ENCODE measurements around the gene GAS7.

Gene GAS7

GRCh38 chr17:9958586-9959281, 239.7 kb downstream of the GAS7 start:
- no peak overlapping the region for H3K4me3 ChIP-seq (replicated peaks; ENCODE audit: low read depth, low read length)
- DNase-seq (ENCODE audit: low read depth) = no peak
- no peak for TF ChIP-seq CTCF (IDR thresholded peaks at IDR 0.05; ENCODE audit: low read length, missing control alignments)

GRCh38 chr17:9957244-9957643, 241.2 kb downstream of the GAS7 start:
- no peak for DNase-seq (ENCODE audit: low read depth)
- H3K4me3 ChIP-seq (replicated peaks; ENCODE audit: low read depth, low read length) = no peak overlapping the region
- TF ChIP-seq CTCF (IDR thresholded peaks at IDR 0.05; ENCODE audit: low read length, missing control alignments) = no peak

GRCh38 chr17:9956474-9957131, 241.8 kb downstream of the GAS7 start:
- DNase-seq (ENCODE audit: low read depth) = no peak
- no peak overlapping the region for H3K4me3 ChIP-seq (replicated peaks; ENCODE audit: low read depth, low read length)
- no peak for TF ChIP-seq CTCF (IDR thresholded peaks at IDR 0.05; ENCODE audit: low read length, missing control alignments)

GRCh38 chr17:9953492-9953891, 244.9 kb downstream of the GAS7 start:
- TF ChIP-seq CTCF (IDR thresholded peaks at IDR 0.05; ENCODE audit: low read length, missing control alignments) = no peak

GRCh38 chr17:9951803-9952202, 246.6 kb downstream of the GAS7 start:
- H3K4me3 ChIP-seq (replicated peaks; ENCODE audit: low read depth, low read length) = no peak overlapping the region
- TF ChIP-seq CTCF (IDR thresholded peaks at IDR 0.05; ENCODE audit: low read length, missing control alignments) = no peak
- no peak for DNase-seq (ENCODE audit: low read depth)

More at GRCh38 chr17:9953492-9953891, 244.9 kb downstream of the GAS7 start:
- no peak for DNase-seq (ENCODE audit: low read depth)
- no peak overlapping the region for H3K4me3 ChIP-seq (replicated peaks; ENCODE audit: low read depth, low read length)

- DNase-seq (ENCODE audit: low read depth) = no peak
- no peak for TF ChIP-seq CTCF (IDR thresholded peaks at IDR 0.05; ENCODE audit: low read length, missing control alignments)
- H3K4me3 ChIP-seq (replicated peaks; ENCODE audit: low read depth, low read length) = no peak overlapping the region
These were observed 249.5 kb downstream of the GAS7 start for GRCh38 chr17:9948928-9949327.

Measured in fibroblast of pulmonary artery (primary cell).